WTC11 (cell line): ENCODE results near the gene CYP2U1.

Experiments used
- CBFB ChIP-seq: sonication (generic); formaldehyde crosslinking; IDR thresholded peaks from 2 replicates; pipeline ENCODE4 v1.8.1; 2022; ENCODE audit warnings: mild to moderate bottlenecking, low read depth, missing genetic modification reagents
- EMX1 ChIP-seq: fragments of 250-450 bp; sonication (Bioruptor Pico); IDR thresholded peaks from 2 replicates; pipeline ENCODE4 v1.8.0; 2021; ENCODE audit warnings: mild to moderate bottlenecking
- NR2C2 ChIP-seq: sonication (generic); formaldehyde crosslinking; IDR thresholded peaks from 2 replicates; pipeline ENCODE4 v1.8.0; 2022; ENCODE audit warnings: mild to moderate bottlenecking, missing genetic modification reagents
- RELA ChIP-seq: sonication (generic); formaldehyde crosslinking; IDR thresholded peaks from 2 replicates; pipeline ENCODE4 v1.8.1; 2022; ENCODE audit warnings: missing genetic modification reagents, mild to moderate bottlenecking, borderline replicate concordance
- ZNF121 ChIP-seq: sonication (generic); formaldehyde crosslinking; IDR thresholded peaks from 2 replicates; pipeline ENCODE4 v1.8.0; 2023; ENCODE audit warnings: missing genetic modification reagents
- ZNF232 ChIP-seq: sonication (generic); formaldehyde crosslinking; IDR thresholded peaks from 2 replicates; pipeline ENCODE4 v1.8.0; 2022; ENCODE audit warnings: mild to moderate bottlenecking, missing genetic modification reagents
- TF ChIP-seq, protein P1 (sequence below): fragments of 200-600 bp; IDR thresholded peaks from 2 replicates; pipeline ENCODE4 v1.8.0; 2022; ENCODE audit warnings: antibody characterized with exemption
- TF ChIP-seq, protein P2 (sequence below): sonication (generic); formaldehyde crosslinking; IDR thresholded peaks from 2 replicates; pipeline ENCODE4 v1.8.1; 2023; ENCODE audit warnings: mild to moderate bottlenecking, missing genetic modification reagents
- TF ChIP-seq, protein P3 (sequence below): sonication (generic); formaldehyde crosslinking; IDR thresholded peaks from 2 replicates; pipeline ENCODE4 v1.8.1; 2022; ENCODE audit warnings: missing genetic modification reagents, borderline replicate concordance
- TF ChIP-seq, protein P4 (sequence below): sonication (generic); formaldehyde crosslinking; IDR thresholded peaks from 2 replicates; pipeline ENCODE4 v1.8.1; 2022; ENCODE audit warnings: mild to moderate bottlenecking, missing genetic modification reagents, moderate library complexity, borderline replicate concordance

DNA sequence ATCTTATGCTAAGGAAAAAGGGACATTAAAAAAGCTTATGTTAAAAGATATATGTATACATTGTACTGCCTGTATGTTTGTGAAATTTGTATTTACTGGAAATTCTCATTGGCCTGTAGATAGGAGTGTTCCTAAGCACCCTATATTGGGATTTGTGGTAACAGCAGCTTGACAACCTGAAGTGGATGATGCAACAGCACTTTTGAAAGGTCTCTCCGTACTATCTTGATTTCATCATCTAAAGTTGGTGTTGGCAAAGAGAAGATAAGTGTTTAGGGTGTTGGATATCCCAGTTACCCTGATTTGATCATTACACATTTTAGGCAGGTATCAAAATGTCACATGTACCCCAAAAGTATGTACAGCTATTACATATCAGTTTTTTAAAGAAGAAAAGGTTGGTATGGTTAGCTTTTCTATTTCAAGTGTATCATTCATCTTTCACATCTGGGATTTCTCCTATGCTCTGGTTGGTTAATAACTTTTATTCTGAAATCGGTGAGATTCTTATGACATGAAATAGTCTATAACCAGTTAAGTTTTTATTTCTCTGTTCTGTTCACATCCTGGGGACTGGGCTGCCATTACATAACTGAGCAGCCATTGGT is 68.7 kb downstream of the CYP2U1 start:
- TF ChIP-seq, protein P1, sequence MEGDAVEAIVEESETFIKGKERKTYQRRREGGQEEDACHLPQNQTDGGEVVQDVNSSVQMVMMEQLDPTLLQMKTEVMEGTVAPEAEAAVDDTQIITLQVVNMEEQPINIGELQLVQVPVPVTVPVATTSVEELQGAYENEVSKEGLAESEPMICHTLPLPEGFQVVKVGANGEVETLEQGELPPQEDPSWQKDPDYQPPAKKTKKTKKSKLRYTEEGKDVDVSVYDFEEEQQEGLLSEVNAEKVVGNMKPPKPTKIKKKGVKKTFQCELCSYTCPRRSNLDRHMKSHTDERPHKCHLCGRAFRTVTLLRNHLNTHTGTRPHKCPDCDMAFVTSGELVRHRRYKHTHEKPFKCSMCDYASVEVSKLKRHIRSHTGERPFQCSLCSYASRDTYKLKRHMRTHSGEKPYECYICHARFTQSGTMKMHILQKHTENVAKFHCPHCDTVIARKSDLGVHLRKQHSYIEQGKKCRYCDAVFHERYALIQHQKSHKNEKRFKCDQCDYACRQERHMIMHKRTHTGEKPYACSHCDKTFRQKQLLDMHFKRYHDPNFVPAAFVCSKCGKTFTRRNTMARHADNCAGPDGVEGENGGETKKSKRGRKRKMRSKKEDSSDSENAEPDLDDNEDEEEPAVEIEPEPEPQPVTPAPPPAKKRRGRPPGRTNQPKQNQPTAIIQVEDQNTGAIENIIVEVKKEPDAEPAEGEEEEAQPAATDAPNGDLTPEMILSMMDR = no peak
- TF ChIP-seq ZNF121 (CRISPR knock-in tag) (no peak), NR2C2 (CRISPR knock-in tag) (no peak), RELA (CRISPR knock-in tag) (no peak), ZNF232 (CRISPR knock-in tag) (no peak), CBFB (CRISPR knock-in tag) (no peak), EMX1 (CRISPR knock-in tag) (no peak)
- TF ChIP-seq, protein P2, sequence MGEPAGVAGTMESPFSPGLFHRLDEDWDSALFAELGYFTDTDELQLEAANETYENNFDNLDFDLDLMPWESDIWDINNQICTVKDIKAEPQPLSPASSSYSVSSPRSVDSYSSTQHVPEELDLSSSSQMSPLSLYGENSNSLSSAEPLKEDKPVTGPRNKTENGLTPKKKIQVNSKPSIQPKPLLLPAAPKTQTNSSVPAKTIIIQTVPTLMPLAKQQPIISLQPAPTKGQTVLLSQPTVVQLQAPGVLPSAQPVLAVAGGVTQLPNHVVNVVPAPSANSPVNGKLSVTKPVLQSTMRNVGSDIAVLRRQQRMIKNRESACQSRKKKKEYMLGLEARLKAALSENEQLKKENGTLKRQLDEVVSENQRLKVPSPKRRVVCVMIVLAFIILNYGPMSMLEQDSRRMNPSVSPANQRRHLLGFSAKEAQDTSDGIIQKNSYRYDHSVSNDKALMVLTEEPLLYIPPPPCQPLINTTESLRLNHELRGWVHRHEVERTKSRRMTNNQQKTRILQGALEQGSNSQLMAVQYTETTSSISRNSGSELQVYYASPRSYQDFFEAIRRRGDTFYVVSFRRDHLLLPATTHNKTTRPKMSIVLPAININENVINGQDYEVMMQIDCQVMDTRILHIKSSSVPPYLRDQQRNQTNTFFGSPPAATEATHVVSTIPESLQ (CRISPR knock-in tag) = no peak
- TF ChIP-seq, protein P3, sequence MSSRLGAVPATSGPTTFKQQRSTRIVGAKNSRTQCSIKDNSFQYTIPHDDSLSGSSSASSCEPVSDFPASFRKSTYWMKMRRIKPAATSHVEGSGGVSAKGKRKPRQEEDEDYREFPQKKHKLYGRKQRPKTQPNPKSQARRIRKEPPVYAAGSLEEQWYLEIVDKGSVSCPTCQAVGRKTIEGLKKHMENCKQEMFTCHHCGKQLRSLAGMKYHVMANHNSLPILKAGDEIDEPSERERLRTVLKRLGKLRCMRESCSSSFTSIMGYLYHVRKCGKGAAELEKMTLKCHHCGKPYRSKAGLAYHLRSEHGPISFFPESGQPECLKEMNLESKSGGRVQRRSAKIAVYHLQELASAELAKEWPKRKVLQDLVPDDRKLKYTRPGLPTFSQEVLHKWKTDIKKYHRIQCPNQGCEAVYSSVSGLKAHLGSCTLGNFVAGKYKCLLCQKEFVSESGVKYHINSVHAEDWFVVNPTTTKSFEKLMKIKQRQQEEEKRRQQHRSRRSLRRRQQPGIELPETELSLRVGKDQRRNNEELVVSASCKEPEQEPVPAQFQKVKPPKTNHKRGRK (CRISPR knock-in tag) = no peak
- TF ChIP-seq, protein P4, sequence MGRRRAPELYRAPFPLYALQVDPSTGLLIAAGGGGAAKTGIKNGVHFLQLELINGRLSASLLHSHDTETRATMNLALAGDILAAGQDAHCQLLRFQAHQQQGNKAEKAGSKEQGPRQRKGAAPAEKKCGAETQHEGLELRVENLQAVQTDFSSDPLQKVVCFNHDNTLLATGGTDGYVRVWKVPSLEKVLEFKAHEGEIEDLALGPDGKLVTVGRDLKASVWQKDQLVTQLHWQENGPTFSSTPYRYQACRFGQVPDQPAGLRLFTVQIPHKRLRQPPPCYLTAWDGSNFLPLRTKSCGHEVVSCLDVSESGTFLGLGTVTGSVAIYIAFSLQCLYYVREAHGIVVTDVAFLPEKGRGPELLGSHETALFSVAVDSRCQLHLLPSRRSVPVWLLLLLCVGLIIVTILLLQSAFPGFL = no peak
